Measurements from ENCODE around the gene GGT5. TPM values are rescaled to one million over a fixed set of nuclear protein-coding genes. Genes with fewer than 3 reads are reported as not detected.
"Not testable (repeated sequence)": the region's sequence is repeated elsewhere in the genome, so short reads cannot be mapped to it uniquely, and the experiment has no call there.

The GGT5 gene
- total and polyA plus RNA-seq, 2 donors (not counting 1 experiment from before 2014, with no cell fraction given), result under 0.01 to 9.1 TPM

- Histone ChIP-seq H3K9ac (ENCODE audit: insufficient read depth, low read length) (no peak overlapping the region), H3K36me3 (ENCODE audit: control insufficient read depth, insufficient read depth, low read length) (no peaks in the 10 kb centered on the region), H3K4me2 (ENCODE audit: extremely low read depth, insufficient read depth, low read length) (peak overlapping the region; percentile 77), H3K79me2 (ENCODE audit: control insufficient read depth, insufficient read depth, low read length) (no peaks in the 10 kb centered on the region), H2AFZ (ENCODE audit: low read length) (no peak overlapping the region), H3K27me3 (ENCODE audit: control insufficient read depth, insufficient read depth, low read length) (no peaks in the 10 kb centered on the region), H3K4me3 (replicated peaks in 1 of 4; ENCODE audit: control extremely low read depth in 1 of 4, insufficient read depth in 1 of 4, low read depth in 3 of 4, low read length in 4 of 4) (no peak overlapping the region), H3K4me1 (ENCODE audit: control insufficient read depth, extremely low read depth, insufficient read depth, low read length) (peaks cover 15% of the 10 kb centered on the region), H4K20me1 (ENCODE audit: control insufficient read depth, extremely low read depth, insufficient read depth, low read length) (no peaks in the 10 kb centered on the region), H3K27ac (ENCODE audit: insufficient read depth, low read length) (peak overlapping the region; percentile 83), H3K9me3 (ENCODE audit: control insufficient read depth, insufficient read depth, low read depth, low read length) (no peaks in the 10 kb centered on the region)
- TF ChIP-seq CTCF (conservative IDR thresholded peaks at IDR 0.05 in 1 of 2, IDR thresholded peaks at IDR 0.05 in 1 of 2; ENCODE audit: low read depth in 1 of 2, low read length in 2 of 2) (no peak), EZH2 (IDR thresholded peaks at IDR 0.05; ENCODE audit: low read length, missing control alignments) (no peak)
- DNase-seq (ENCODE audit: low read depth in 2 of 2), result peak; percentile 98 to 99
Measured at GRCh38 chr22:24208012-24208749, 36.7 kb downstream of the GGT5 start.

- Histone ChIP-seq H3K27ac (ENCODE audit: insufficient read depth, low read length) (peak overlapping the region; percentile 83), H3K9ac (ENCODE audit: insufficient read depth, low read length) (peak overlapping the region; percentile 20), H3K9me3 (ENCODE audit: control insufficient read depth, insufficient read depth, low read depth, low read length) (no peaks in the 10 kb centered on the region), H3K4me1 (ENCODE audit: control insufficient read depth, extremely low read depth, insufficient read depth, low read length) (peaks cover 15% of the 10 kb centered on the region), H3K79me2 (ENCODE audit: control insufficient read depth, insufficient read depth, low read length) (no peaks in the 10 kb centered on the region), H3K4me3 (replicated peaks in 1 of 4; ENCODE audit: control extremely low read depth in 1 of 4, insufficient read depth in 1 of 4, low read depth in 3 of 4, low read length in 4 of 4) (no peak overlapping the region), H2AFZ (ENCODE audit: low read length) (no peak overlapping the region), H3K27me3 (ENCODE audit: control insufficient read depth, insufficient read depth, low read length) (no peaks in the 10 kb centered on the region), H4K20me1 (ENCODE audit: control insufficient read depth, extremely low read depth, insufficient read depth, low read length) (no peaks in the 10 kb centered on the region), H3K4me2 (ENCODE audit: extremely low read depth, insufficient read depth, low read length) (peak overlapping the region; percentile 61), H3K36me3 (ENCODE audit: control insufficient read depth, insufficient read depth, low read length) (no peaks in the 10 kb centered on the region)
- TF ChIP-seq EZH2 (IDR thresholded peaks at IDR 0.05; ENCODE audit: low read length, missing control alignments) (no peak), CTCF (conservative IDR thresholded peaks at IDR 0.05 in 1 of 2, IDR thresholded peaks at IDR 0.05 in 1 of 2; ENCODE audit: low read depth in 1 of 2, low read length in 2 of 2) (no peak)
- DNase-seq (ENCODE audit: low read depth in 2 of 2), result peak in 1 of 2 donors; percentile 35
Measured at GRCh38 chr22:24207264-24208011, 37.4 kb downstream of the GGT5 start.

- not testable (repeated sequence) for H3K79me2 ChIP-seq (ENCODE audit: control insufficient read depth, insufficient read depth, low read length); H3K27me3 ChIP-seq (ENCODE audit: control insufficient read depth, insufficient read depth, low read length); H3K9ac ChIP-seq (ENCODE audit: insufficient read depth, low read length); H2AFZ ChIP-seq (ENCODE audit: low read length); H3K36me3 ChIP-seq (ENCODE audit: control insufficient read depth, insufficient read depth, low read length); H3K9me3 ChIP-seq (ENCODE audit: control insufficient read depth, insufficient read depth, low read depth, low read length); H3K4me3 ChIP-seq (replicated peaks in 1 of 4; ENCODE audit: control extremely low read depth in 1 of 4, insufficient read depth in 1 of 4, low read depth in 3 of 4, low read length in 4 of 4); H4K20me1 ChIP-seq (ENCODE audit: control insufficient read depth, extremely low read depth, insufficient read depth, low read length)
- H3K27ac ChIP-seq (ENCODE audit: insufficient read depth, low read length), result peak overlapping the region; percentile 83
- peak in 1 of 2 donors; percentile 43 for DNase-seq (ENCODE audit: low read depth in 2 of 2)
- H3K4me2 ChIP-seq (ENCODE audit: extremely low read depth, insufficient read depth, low read length), result peak overlapping the region; percentile 15
- peaks cover 15% of the 10 kb centered on the region for H3K4me1 ChIP-seq (ENCODE audit: control insufficient read depth, extremely low read depth, insufficient read depth, low read length)
Measured at GRCh38 chr22:24206460-24207263, 38.2 kb downstream of the GGT5 start.

Measured in fibroblast of lung (primary cell).